ENCODE measurements around the gene C1QL1. TPM values are rescaled to one million over a fixed set of nuclear protein-coding genes. Genes with fewer than 3 reads are reported as not detected.

The C1QL1 gene
- total RNA-seq, 2 experiments from 2014 or later = not detected

DNA sequence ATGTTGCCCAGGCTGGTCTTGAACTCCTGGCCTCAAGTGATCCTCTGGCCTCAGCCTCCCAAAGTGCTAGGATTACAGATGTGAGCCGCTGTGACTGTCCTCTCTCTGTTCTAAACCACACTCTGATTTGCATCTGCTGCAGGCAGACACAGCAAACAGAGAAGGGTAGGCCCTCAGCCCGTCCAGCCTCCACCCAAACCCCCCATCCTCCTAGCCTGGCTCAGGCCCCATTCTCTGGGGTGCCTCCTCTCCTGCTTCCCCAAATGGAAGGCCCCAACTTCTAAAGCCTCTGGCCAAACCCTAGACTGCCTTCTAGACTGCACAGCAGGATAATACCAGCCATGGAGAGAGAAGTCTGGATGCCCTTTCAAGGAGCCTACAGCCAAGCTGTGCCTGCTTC, 48.7 kb downstream of the C1QL1 start:
- Mint-ChIP-seq H3K27me3 (peaks cover 12% of the 10 kb centered on the region), H3K4me1 (ENCODE audit: low read depth) (peaks cover 4% of the 10 kb centered on the region), H3K4me3 (no peak overlapping the region), H3K36me3 (ENCODE audit: low read depth) (no peaks in the 10 kb centered on the region), H3K9me3 (no peaks in the 10 kb centered on the region), H3K27ac (no peak overlapping the region)
- no peak for DNase-seq
- no peak for ATAC-seq
- intact Hi-C loops (cut with micrococcal nuclease) = no loop called here
- ChIA-PET CTCF (interaction anchor here (1.2 to 7.4 kb wide), 10 partner anchors 8 to 216 kb away, joined by 3 to 119 read pairs (median 8); partner anchors contain the start of gene ACBD4), POLR2A (interaction anchor here (0.9 to 3.8 kb wide), 4 partner anchors 19 to 101 kb away, joined by 3 to 21 read pairs (median 6); a partner anchor contains a TSS)
- TF ChIP-seq, protein P1, sequence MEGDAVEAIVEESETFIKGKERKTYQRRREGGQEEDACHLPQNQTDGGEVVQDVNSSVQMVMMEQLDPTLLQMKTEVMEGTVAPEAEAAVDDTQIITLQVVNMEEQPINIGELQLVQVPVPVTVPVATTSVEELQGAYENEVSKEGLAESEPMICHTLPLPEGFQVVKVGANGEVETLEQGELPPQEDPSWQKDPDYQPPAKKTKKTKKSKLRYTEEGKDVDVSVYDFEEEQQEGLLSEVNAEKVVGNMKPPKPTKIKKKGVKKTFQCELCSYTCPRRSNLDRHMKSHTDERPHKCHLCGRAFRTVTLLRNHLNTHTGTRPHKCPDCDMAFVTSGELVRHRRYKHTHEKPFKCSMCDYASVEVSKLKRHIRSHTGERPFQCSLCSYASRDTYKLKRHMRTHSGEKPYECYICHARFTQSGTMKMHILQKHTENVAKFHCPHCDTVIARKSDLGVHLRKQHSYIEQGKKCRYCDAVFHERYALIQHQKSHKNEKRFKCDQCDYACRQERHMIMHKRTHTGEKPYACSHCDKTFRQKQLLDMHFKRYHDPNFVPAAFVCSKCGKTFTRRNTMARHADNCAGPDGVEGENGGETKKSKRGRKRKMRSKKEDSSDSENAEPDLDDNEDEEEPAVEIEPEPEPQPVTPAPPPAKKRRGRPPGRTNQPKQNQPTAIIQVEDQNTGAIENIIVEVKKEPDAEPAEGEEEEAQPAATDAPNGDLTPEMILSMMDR (IDR thresholded peaks at IDR 0.05) = no peak

DNA sequence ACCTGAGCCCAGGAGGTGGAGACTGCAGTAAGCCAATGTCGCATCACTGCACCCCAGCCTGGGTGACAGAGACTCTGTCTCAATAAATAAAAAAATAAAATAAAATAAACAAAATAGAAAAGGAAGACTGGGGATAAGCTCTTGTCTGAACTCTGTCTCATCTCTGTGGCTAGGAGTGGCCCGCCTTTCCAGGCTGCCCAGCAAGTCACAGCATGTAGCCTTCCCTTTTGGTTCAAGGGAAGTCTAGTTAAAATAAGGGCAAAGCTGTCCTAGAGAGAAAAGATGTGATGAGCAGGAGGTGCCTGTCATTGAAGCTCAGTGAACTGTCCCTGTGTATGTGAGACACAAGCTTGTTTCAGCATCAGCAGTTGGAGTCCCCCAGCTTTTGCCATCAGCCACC, 50.1 kb downstream of the C1QL1 start:
- no peak overlapping the region for H3K4me3 Mint-ChIP-seq
- H3K36me3 Mint-ChIP-seq (ENCODE audit: low read depth) = no peaks in the 10 kb centered on the region
- no peak overlapping the region for H3K27ac Mint-ChIP-seq
- POLR2A ChIA-PET = interaction anchor here (2.1 kb wide), 1 partner anchor 17 kb away, joined by 6 read pairs; a partner anchor contains a TSS
- DNase-seq = no peak
- CTCF ChIA-PET = interaction anchor here (1.5 to 7.4 kb wide), 2 partner anchors 39 to 105 kb away, joined by 4 to 119 read pairs; no protein-coding TSS in a partner anchor
- H3K27me3 Mint-ChIP-seq = peaks cover 17% of the 10 kb centered on the region
- ATAC-seq = no peak
- TF ChIP-seq, protein P1 (IDR thresholded peaks at IDR 0.05) = no peak
- peaks cover 4% of the 10 kb centered on the region for H3K4me1 Mint-ChIP-seq (ENCODE audit: low read depth)
- H3K9me3 Mint-ChIP-seq = no peaks in the 10 kb centered on the region
- intact Hi-C loops (cut with micrococcal nuclease) = no loop called here

DNA sequence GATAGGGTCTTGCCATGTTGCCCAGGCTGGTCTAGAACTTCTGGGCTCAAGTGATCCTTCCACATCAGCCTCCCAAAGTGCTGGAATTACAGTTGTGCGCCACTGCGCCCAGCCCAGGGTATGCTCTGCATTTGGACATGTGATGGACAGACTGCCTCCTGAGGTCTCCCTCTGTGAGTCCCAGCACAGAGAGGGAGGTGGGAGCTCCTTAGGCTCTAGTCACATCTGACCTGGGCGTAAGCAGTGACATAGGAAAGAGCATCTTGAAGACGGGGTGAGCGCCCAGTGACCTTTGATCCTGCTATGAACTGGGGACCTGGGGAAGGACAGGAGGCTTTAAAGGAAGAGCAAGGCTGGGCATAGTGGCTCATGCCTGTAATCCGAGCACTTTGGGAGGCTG, 50.6 kb downstream of the C1QL1 start:
- ATAC-seq = no peak
- no peak overlapping the region for H3K4me3 Mint-ChIP-seq
- H3K9me3 Mint-ChIP-seq = no peaks in the 10 kb centered on the region
- H3K4me1 Mint-ChIP-seq (ENCODE audit: low read depth) = peaks cover 4% of the 10 kb centered on the region
- no peaks in the 10 kb centered on the region for H3K36me3 Mint-ChIP-seq (ENCODE audit: low read depth)
- intact Hi-C loops (cut with micrococcal nuclease) = no loop called here
- no peak for DNase-seq
- TF ChIP-seq, protein P1 (IDR thresholded peaks at IDR 0.05) = no peak
- no peak overlapping the region for H3K27ac Mint-ChIP-seq
- POLR2A ChIA-PET = interaction anchor here (2.1 kb wide), 1 partner anchor 17 kb away, joined by 6 read pairs; a partner anchor contains a TSS
- CTCF ChIA-PET = interaction anchor here (1.5 to 7.4 kb wide), 2 partner anchors 39 to 105 kb away, joined by 4 to 119 read pairs; no protein-coding TSS in a partner anchor
- H3K27me3 Mint-ChIP-seq = peaks cover 16% of the 10 kb centered on the region

DNA sequence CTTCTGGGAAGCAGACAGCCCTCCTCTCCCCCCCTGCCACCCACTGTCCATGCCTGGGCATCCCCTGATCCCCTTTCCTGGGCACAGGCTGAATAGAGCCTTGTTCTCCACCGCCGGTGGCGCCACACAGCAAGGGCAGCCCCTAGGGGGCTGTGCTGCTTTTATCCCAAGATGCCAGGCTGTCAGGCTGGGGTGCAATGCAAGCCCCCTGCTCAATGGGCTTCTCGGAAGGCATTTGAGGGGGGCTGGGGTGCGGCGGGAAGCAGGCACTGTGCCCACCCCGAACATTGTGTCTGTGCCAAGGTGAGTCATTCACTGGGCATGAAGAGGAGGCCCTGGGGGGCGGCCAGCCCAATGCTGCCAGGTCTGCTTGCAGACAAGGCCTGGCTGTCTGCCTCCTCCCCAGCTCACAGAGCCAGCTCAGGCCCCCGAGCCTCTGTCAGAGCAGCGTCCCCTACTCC, 51.3 kb downstream of the C1QL1 start:
- intact Hi-C loops (cut with micrococcal nuclease) = no loop called here
- Mint-ChIP-seq H3K27me3 (peaks cover 19% of the 10 kb centered on the region), H3K4me3 (no peak overlapping the region), H3K9me3 (no peaks in the 10 kb centered on the region), H3K27ac (no peak overlapping the region), H3K4me1 (ENCODE audit: low read depth) (peaks cover 4% of the 10 kb centered on the region), H3K36me3 (ENCODE audit: low read depth) (no peaks in the 10 kb centered on the region)
- ChIA-PET CTCF (interaction anchor here (7.4 kb wide), 1 partner anchor 106 kb away, joined by 119 read pairs; no protein-coding TSS in a partner anchor), POLR2A (no interaction called here)
- DNase-seq = no peak
- ATAC-seq = no peak
- TF ChIP-seq, protein P1 (IDR thresholded peaks at IDR 0.05) = no peak
